ENCODE measurements around the gene MISP.

DNA sequence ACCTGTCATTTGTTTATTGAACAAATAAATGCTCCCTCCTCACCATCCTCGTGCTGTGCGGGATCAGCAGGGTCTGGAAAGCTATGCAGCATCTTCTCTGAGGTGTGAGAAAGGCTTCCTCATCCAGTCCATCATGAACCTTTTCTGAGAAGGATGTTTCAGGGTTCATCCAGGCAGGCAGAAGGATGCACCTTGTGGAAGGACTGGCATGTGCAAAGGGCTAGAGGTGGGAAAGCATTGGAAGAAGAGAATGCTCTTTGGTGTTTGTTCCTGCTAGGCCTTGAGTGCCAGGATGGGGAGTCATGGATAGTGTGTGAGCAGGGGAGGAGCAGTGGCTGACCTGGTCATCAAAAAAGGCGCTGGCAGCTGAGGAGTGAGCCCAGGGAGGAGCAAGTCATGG is 35.6 kb upstream of the MISP start:
- TF ChIP-seq POLR2A (IDR thresholded peaks at IDR 0.05) = no peak
- TF ChIP-seq, protein P1, sequence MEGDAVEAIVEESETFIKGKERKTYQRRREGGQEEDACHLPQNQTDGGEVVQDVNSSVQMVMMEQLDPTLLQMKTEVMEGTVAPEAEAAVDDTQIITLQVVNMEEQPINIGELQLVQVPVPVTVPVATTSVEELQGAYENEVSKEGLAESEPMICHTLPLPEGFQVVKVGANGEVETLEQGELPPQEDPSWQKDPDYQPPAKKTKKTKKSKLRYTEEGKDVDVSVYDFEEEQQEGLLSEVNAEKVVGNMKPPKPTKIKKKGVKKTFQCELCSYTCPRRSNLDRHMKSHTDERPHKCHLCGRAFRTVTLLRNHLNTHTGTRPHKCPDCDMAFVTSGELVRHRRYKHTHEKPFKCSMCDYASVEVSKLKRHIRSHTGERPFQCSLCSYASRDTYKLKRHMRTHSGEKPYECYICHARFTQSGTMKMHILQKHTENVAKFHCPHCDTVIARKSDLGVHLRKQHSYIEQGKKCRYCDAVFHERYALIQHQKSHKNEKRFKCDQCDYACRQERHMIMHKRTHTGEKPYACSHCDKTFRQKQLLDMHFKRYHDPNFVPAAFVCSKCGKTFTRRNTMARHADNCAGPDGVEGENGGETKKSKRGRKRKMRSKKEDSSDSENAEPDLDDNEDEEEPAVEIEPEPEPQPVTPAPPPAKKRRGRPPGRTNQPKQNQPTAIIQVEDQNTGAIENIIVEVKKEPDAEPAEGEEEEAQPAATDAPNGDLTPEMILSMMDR (IDR thresholded peaks at IDR 0.05) = no peak
